ENCODE measurements around the gene FGF6. TPM values are rescaled to one million over a fixed set of nuclear protein-coding genes. Genes with fewer than 3 reads are reported as not detected.

FGF6 gene
- total and polyA plus RNA-seq, 7 donors = not detected

DNA sequence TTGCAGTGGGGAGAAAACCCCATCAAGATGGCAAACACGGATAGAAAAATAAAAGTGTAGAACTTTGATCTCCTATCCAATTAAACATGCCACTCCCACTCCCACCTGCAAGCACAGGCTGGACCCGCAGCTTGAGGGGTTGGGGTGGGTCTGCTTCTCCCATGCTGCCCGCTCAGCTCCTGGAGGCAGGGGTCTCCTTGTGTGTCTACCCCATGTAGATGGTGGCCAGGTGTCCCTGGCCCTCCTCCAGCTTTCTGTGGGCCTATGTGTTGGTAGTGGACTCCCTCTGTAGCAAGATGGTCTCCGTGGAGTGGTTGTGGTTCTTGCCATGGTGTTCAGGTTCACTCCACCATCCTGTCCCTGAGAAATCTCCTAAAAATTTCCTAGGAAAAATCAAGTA lies 42.6 kb downstream of the FGF6 start:
- TF ChIP-seq EP300 (IDR thresholded peaks at IDR 0.05) (no peak), POLR2A (IDR thresholded peaks at IDR 0.05) (no peak), POLR2AphosphoS5 (IDR thresholded peaks at IDR 0.05) (no peak)
- TF ChIP-seq, protein P1, sequence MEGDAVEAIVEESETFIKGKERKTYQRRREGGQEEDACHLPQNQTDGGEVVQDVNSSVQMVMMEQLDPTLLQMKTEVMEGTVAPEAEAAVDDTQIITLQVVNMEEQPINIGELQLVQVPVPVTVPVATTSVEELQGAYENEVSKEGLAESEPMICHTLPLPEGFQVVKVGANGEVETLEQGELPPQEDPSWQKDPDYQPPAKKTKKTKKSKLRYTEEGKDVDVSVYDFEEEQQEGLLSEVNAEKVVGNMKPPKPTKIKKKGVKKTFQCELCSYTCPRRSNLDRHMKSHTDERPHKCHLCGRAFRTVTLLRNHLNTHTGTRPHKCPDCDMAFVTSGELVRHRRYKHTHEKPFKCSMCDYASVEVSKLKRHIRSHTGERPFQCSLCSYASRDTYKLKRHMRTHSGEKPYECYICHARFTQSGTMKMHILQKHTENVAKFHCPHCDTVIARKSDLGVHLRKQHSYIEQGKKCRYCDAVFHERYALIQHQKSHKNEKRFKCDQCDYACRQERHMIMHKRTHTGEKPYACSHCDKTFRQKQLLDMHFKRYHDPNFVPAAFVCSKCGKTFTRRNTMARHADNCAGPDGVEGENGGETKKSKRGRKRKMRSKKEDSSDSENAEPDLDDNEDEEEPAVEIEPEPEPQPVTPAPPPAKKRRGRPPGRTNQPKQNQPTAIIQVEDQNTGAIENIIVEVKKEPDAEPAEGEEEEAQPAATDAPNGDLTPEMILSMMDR (IDR thresholded peaks at IDR 0.05) = no peak
- WGBS, 2 donors = 58 to 82% methylated on average over 4 of the region's 4 CpGs
- H3K36me3 ChIP-seq = no peaks in the 10 kb centered on the region
- intact Hi-C loops (cut with DNase I) = no loop called here
- DNase-seq = no peak
- H3K4me3 ChIP-seq = no peak overlapping the region
- no peaks in the 10 kb centered on the region for H3K9me3 ChIP-seq
- no peak overlapping the region for H3K27ac ChIP-seq
- no peaks in the 10 kb centered on the region for H3K4me1 ChIP-seq
- H3K27me3 ChIP-seq = no peaks in the 10 kb centered on the region

DNA sequence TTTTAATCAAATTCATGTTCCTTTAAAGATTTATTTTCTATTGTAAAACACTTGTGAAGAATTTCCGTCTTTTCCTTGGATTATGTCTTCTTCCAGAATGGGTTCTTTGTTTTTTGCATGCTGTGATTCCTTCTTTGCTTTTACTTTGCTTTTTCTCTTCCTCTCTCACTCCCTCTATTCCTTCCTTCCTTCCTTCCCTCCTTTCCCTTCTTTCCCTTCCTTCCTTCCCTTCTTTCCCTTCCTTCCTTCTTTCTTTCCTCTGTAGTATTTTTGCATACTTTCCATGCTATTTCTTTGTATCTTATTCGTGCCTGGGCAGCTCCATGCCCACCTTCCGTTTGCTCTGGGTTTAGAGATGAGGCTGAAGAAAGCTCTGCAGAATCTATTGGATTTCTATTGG lies 44.5 kb downstream of the FGF6 start:
- Histone ChIP-seq H3K9me3 (no peaks in the 10 kb centered on the region), H3K36me3 (no peaks in the 10 kb centered on the region), H3K4me3 (no peak overlapping the region), H3K27ac (no peak overlapping the region), H3K27me3 (no peaks in the 10 kb centered on the region), H3K4me1 (no peaks in the 10 kb centered on the region)
- DNase-seq = no peak
- no peak for TF ChIP-seq POLR2A (IDR thresholded peaks at IDR 0.05)
- TF ChIP-seq, protein P1 (IDR thresholded peaks at IDR 0.05) = no peak
- intact Hi-C loops (cut with DNase I) = no loop called here
- 85 to 88% methylated on average over 3 of the region's 3 CpGs for WGBS, 2 donors

DNA sequence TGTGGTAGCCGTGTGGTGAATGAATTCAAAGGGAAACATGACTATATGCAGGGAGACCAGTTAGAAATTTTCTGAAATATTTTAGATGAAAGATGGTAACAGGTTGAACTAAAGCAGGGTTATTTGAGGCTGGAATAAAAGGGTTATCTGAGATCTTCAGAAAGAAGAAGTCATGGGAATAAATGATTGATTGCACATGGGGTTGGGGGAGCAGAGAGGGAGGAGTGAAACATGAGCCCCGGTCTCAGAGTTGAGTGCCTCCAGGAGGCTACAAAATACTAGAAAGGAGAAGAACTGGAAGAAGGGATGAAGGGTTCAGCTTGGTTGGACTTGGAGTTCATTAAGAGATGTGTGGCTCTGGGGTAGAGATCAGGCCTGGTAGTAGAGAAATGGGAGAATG lies 49.8 kb downstream of the FGF6 start:
- 78 to 84% methylated on average over 2 of the region's 2 CpGs for WGBS, 2 donors
- H3K4me1 ChIP-seq = no peaks in the 10 kb centered on the region
- no peak overlapping the region for H3K27ac ChIP-seq
- TF ChIP-seq EP300 (IDR thresholded peaks at IDR 0.05) (no peak), POLR2AphosphoS5 (IDR thresholded peaks at IDR 0.05) (no peak), POLR2A (IDR thresholded peaks at IDR 0.05) (no peak)
- TF ChIP-seq, protein P1 (IDR thresholded peaks at IDR 0.05) = no peak
- H3K9me3 ChIP-seq = no peaks in the 10 kb centered on the region
- no peaks in the 10 kb centered on the region for H3K27me3 ChIP-seq
- H3K36me3 ChIP-seq = no peaks in the 10 kb centered on the region
- no peak for DNase-seq
- intact Hi-C loops (cut with DNase I) = no loop called here
- H3K4me3 ChIP-seq = no peak overlapping the region

DNA sequence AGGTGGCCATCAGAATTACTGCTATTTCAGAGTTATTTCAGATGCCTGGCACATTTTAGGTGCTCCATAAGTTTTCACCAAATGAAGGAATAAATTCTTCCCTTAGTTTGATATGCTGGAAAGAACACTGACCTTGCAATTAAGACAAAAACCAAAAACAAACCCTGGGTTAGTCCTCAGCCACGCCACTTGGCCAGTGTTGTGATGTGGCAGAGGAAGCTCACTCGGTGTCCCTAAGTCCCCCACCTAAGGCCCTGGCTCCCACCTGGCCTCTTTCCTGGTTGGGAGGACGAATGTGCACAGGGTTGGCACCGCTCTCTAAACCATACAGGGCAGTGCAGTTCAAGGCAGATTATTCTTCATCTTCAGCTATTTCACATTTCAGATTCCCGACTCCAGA lies 52.4 kb downstream of the FGF6 start:
- DNase-seq = no peak
- intact Hi-C loops (cut with DNase I) = no loop called here
- Histone ChIP-seq H3K27me3 (no peaks in the 10 kb centered on the region), H3K9me3 (no peaks in the 10 kb centered on the region), H3K36me3 (no peaks in the 10 kb centered on the region), H3K4me3 (no peak overlapping the region), H3K4me1 (no peaks in the 10 kb centered on the region), H3K27ac (no peak overlapping the region)
- TF ChIP-seq POLR2AphosphoS5 (IDR thresholded peaks at IDR 0.05) = no peak
- TF ChIP-seq POLR2A (IDR thresholded peaks at IDR 0.05) = no peak
- TF ChIP-seq, protein P1 (IDR thresholded peaks at IDR 0.05) = no peak
- TF ChIP-seq EP300 (IDR thresholded peaks at IDR 0.05) = no peak
- WGBS, 2 donors = 80 to 86% methylated on average over 5 of the region's 5 CpGs

DNA sequence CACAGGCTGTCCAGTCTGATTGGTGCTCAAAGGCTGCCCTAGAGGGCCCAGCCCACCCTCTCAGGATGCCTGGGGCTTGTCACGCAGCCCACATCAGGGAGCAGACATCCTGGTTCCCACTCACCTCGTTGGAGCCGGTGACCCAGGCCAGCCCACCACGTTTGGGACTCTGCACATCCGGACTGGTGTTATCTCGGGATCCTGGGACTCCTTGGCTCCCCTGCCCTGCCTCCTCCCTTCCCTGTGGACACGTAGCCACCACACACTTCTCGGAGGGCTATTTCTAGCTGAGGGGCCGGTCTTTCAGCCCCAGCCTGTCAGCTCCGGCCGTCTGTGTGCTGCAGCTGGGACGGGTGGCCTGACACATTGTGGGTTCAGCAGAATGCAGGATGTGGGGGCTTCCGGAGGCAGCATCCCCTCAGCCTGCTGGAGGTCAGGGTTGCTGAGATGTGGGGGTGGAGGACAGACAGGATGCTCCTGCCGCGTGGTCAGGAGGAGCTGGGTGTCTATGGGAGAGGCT lies 53.3 kb downstream of the FGF6 start:
- intact Hi-C loops (cut with DNase I) = no loop called here

More for the DNA sequence above, 53.3 kb downstream of the FGF6 start:
- H3K4me1 ChIP-seq = no peaks in the 10 kb centered on the region
- H3K9me3 ChIP-seq = no peaks in the 10 kb centered on the region
- no peak overlapping the region for H3K4me3 ChIP-seq
- 39 to 68% methylated on average over 15 of the region's 15 CpGs for WGBS, 2 donors
- no peak for DNase-seq
- TF ChIP-seq POLR2A (IDR thresholded peaks at IDR 0.05) (no peak), POLR2AphosphoS5 (IDR thresholded peaks at IDR 0.05) (no peak), EP300 (IDR thresholded peaks at IDR 0.05) (no peak)
- TF ChIP-seq, protein P1 (IDR thresholded peaks at IDR 0.05) = no peak
- H3K27me3 ChIP-seq = no peaks in the 10 kb centered on the region
- no peak overlapping the region for H3K27ac ChIP-seq
- no peaks in the 10 kb centered on the region for H3K36me3 ChIP-seq

All from sigmoid colon (tissue), 7 donors.